Measurements from ENCODE around the gene SPR. TPM values are rescaled to one million over a fixed set of nuclear protein-coding genes. Genes with fewer than 3 reads are reported as not detected.

SPR gene
- total and polyA plus RNA-seq, 2 of the 13 experiments (the other 11 are each of a cell fraction or from before 2014, with no cell fraction given) = 34.0 to 96.0 TPM

- TF ChIP-seq ZFAT (CRISPR knock-in tag; conservative IDR thresholded peaks at IDR 0.05) (no peak), ZNF549 (CRISPR knock-in tag; IDR thresholded peaks at IDR 0.05) (no peak), ZBTB10 (CRISPR knock-in tag; IDR thresholded peaks at IDR 0.05; ENCODE audit: borderline replicate concordance) (peak; percentile 76; the same call in 1 of the 2 replicates), DPF2 (CRISPR knock-in tag; IDR thresholded peaks at IDR 0.05; ENCODE audit: borderline replicate concordance, low read depth) (no peak), SCMH1 (CRISPR knock-in tag; IDR thresholded peaks at IDR 0.05; ENCODE audit: borderline replicate concordance) (no peak), ZNF547 (CRISPR knock-in tag; IDR thresholded peaks at IDR 0.05) (peak; percentile 79; the same call in 1 of the 2 replicates), SMC3 (IDR thresholded peaks at IDR 0.05; ENCODE audit: low read length) (no peak), SNAPC4 (CRISPR knock-in tag; IDR thresholded peaks at IDR 0.05) (0 out of 2 replicates have a peak, but pooled peaks have one; percentile 33), HMG20B (CRISPR knock-in tag; conservative IDR thresholded peaks at IDR 0.05) (peak; percentile 37; the same call in 1 of the 2 replicates), CEBPG (CRISPR knock-in tag; IDR thresholded peaks at IDR 0.05) (no peak), WIZ (CRISPR knock-in tag; IDR thresholded peaks at IDR 0.05) (no peak), GABPB1 (CRISPR knock-in tag; IDR thresholded peaks at IDR 0.05) (peak; percentile 74; the same call in 1 of the 2 replicates), THAP8 (CRISPR knock-in tag; IDR thresholded peaks at IDR 0.05; ENCODE audit: borderline replicate concordance) (0 out of 2 replicates have a peak, but pooled peaks have one; percentile 51), ZNF143 (CRISPR knock-in tag; IDR thresholded peaks at IDR 0.05) (peak; percentile 30), STAT5B (CRISPR knock-in tag; IDR thresholded peaks at IDR 0.05) (no peak), NFIB (CRISPR knock-in tag; IDR thresholded peaks at IDR 0.05; ENCODE audit: borderline replicate concordance) (no peak), KDM2A (CRISPR knock-in tag; IDR thresholded peaks at IDR 0.05; ENCODE audit: borderline replicate concordance, low read depth) (peak; percentile 91; the same call in 1 of the 2 replicates)
- TF ChIP-seq, protein P1, sequence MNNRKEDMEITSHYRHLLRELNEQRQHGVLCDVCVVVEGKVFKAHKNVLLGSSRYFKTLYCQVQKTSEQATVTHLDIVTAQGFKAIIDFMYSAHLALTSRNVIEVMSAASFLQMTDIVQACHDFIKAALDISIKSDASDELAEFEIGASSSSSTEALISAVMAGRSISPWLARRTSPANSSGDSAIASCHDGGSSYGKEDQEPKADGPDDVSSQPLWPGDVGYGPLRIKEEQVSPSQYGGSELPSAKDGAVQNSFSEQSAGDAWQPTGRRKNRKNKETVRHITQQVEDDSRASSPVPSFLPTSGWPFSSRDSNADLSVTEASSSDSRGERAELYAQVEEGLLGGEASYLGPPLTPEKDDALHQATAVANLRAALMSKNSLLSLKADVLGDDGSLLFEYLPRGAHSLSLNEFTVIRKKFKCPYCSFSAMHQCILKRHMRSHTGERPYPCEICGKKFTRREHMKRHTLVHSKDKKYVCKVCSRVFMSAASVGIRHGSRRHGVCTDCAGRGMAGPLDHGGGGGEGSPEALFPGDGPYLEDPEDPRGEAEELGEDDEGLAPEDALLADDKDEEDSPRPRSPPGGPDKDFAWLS (CRISPR knock-in tag; IDR thresholded peaks at IDR 0.05; ENCODE audit: borderline replicate concordance) = no peak
Observed at GRCh38 chr2:72915907-72916742, 28.9 kb downstream of the SPR start (continued).
